GM12865 (cell line): Measurements from ENCODE around the gene SLC2A11.

Experiments used
- DNase-seq: peaks from one replicate; pipeline ENCODE4 v3.0.0; 2010; ENCODE audit warnings: low read depth
- H3K4me3 ChIP-seq: 2 replicates; pipeline ENCODE4 v1.5.1; 2011; ENCODE audit warnings: mild to moderate bottlenecking, low read depth, low read length, control low read depth
- TF ChIP-seq, protein P1 (sequence below): IDR thresholded peaks from 2 replicates; pipeline ENCODE4 v1.5.1; 2011; ENCODE audit warnings: low read length, control low read depth, low read depth, inconsistent platforms; ENCODE audit not compliant: insufficient read depth; ENCODE audit errors: missing control alignments

Gene SLC2A11

DNA sequence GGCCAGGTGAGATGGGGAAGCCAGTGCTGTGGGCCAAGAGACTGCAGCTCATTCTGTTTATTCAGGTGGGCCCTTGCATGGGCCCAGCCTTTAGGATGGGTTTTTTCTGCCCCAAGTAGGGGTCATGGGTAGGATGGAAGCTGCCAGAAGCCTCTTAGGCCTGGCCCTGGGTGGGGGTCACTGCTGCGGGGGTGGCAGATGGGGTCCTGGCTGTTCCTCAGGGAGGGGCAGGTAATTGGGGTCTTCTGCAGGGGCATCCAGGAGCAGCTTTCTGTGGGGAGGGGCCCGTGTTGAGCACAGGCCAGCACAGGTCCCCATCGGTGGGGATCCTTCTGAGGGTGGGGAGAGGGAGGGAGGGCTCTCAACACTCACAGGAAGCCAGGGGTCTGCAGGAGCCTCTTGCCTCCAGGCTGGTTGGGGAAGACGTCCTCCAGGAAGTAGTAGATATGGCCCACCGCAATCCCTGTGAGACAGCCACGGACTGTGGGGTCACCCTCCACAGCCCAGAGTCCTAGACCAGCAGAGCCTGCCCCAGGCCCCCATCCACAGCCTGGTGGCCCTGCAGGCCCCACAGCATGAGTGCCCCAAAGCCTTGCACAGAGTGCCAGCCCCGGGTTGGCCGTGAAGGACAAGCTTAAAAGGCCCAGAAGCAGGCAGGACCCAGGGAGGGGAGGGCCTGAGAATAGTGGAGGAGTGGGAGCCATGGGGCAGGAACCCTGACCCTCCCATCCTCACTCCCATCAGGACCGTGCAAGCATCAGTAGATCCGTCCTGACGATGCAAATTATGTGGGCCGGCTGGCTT lies 20.8 kb upstream of the SLC2A11 start:
- no peak for DNase-seq
- TF ChIP-seq, protein P1, sequence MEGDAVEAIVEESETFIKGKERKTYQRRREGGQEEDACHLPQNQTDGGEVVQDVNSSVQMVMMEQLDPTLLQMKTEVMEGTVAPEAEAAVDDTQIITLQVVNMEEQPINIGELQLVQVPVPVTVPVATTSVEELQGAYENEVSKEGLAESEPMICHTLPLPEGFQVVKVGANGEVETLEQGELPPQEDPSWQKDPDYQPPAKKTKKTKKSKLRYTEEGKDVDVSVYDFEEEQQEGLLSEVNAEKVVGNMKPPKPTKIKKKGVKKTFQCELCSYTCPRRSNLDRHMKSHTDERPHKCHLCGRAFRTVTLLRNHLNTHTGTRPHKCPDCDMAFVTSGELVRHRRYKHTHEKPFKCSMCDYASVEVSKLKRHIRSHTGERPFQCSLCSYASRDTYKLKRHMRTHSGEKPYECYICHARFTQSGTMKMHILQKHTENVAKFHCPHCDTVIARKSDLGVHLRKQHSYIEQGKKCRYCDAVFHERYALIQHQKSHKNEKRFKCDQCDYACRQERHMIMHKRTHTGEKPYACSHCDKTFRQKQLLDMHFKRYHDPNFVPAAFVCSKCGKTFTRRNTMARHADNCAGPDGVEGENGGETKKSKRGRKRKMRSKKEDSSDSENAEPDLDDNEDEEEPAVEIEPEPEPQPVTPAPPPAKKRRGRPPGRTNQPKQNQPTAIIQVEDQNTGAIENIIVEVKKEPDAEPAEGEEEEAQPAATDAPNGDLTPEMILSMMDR, result no peak
- H3K4me3 ChIP-seq, result no peak overlapping the region

DNA sequence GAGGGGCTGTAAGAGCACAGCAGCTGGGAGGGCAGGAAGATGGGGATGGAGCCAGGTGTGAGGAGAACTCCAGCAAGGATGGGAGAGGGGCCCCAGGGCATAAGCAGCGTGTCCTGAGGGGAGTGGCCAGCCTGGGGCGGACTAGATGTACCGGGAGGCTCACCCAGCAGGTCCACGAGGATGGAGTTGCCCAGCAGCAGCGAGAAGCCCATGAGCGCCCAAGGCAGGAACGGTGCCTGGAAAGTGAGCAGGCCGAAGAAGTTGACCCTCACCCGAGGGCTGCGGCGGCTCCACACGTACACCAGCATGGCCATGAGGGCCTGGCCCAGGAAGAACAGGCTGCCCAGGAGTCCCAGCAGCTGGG lies 20.2 kb upstream of the SLC2A11 start:
- no peak for DNase-seq
- H3K4me3 ChIP-seq, result peak overlapping the region; percentile 48; the same call in 1 of the 2 replicates
- TF ChIP-seq, protein P1, result no peak

DNA sequence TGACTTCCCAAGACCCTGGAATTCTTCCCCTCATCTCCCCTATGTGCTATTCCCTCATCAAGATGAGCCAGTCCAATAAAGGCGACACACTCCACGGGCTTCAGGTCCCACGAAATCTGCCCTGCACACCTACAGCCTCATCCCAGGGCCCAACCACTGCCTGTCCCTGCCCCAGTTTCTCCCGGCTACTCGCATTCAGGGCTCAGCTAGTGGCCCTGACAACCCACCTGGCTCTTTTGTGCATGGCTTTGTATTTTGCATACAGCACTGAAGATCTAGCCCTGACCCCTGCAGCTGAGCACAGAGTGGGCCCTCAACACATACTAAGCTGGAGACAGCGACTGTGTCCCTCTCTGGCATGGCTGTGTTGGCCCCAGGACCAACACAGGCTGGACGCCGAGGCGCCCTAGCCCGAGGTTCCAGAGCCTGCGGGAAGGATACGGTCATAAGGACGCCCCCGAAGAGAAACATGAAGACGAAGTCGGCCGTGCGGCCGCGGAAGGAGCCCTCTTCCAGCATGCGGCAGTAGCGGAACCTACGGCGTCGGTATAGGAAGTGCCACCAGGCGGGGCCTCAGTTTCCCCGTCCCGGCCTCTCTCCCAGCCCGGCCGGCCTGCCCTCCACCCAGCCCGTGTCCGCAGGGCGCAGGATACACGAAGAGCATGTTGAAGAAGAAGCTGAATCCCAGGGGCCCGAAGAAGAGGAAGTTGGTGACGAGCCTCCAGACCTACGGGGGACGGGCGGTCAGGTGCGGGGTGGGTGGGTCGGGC lies 19.6 kb upstream of the SLC2A11 start:
- peak overlapping the region; percentile 48 for H3K4me3 ChIP-seq
- TF ChIP-seq, protein P1, result no peak
- no peak for DNase-seq

DNA sequence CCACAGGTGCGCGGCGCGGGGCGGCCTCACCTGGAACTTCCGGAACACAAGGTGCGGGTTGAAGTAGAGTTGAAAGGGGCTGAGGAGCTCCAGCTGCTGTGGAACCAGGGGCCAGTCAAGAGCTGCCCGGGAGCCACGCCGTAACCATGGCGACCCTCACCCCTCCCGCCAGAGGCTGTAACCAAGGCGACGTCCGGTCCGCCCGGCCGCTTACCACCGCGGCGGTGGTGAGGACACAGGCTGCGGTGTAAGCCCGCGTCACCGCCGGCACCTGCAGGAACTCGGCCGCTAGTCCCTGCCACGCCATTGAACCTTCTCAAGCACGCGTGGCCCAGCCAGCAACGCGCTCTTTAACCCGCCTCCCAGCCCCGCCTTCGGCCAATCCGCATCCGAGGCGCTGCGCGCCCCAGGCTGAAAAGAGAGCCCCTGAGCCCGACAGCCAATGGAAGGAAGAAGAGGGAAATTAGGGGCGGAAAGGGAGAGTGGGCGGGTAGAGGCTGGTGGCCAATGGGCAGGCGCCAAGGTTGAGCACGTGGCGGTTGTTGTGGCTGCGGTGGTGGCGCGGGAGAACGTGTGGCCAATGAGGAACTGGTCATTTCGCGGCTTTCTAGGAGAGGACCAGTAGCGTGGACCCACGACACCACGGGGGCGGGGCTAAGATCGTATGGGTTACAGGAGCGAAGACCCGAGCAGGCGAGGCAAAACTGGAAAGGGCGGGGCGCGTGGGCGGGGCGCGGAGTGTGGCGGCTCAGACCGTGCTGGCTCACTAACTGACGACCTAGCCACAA lies 18.8 kb upstream of the SLC2A11 start, which contains the start of gene DERL3:
DERL3 (minus strand) TSS at position 326 of the 788 bp plus-strand sequence; CDS start at position 307, 19 bp downstream.
- peak; percentile 100 for DNase-seq
- TF ChIP-seq, protein P1, result no peak
- peak within 1 kb of the TSS; percentile 53 for H3K4me3 ChIP-seq

DNA sequence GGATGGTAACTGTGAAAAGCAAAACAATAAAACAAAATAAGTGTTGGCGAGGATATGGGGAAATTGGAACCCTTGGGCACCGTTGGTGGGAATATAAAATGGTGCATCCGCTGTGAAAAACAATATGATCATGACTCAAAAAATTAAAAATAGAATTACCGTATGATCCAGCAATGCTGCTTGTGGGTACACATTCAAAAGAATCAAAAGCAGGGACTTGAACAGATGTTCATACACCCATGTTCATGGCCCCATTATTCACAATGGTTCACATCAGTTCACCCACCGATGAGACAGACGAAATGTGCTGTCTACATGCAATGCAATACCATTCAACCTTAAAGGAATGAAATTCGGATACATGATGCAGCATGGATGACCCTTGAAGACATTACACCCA lies 17.6 kb upstream of the SLC2A11 start:
- DNase-seq, result no peak
- no peak overlapping the region for H3K4me3 ChIP-seq
- TF ChIP-seq, protein P1, result no peak

DNA sequence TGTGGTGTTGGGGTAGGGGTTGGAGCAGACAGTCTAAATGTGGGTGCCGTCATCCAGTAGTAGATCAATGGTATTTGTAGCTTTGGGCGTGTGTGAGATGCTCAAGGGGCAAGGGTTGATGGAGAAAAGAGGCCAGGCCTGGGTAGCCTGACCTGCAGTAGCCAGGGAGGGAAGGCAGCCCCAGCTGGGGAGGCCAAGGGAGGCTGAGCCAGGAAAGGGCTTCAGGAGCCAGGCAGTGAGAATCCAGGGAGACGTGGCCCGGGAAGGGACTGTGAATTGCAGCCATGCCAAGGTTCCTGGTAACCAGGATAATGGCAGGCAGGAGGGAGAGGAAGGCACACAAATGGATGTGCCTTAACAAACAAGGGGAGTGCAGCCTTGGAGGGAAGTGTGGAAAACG lies 16.4 kb upstream of the SLC2A11 start:
- no peak for DNase-seq
- no peak overlapping the region for H3K4me3 ChIP-seq
- TF ChIP-seq, protein P1, result no peak
